Calu3 (cell line): Measurements from ENCODE around the gene ATP6V1A. TPM values are rescaled to one million over a fixed set of nuclear protein-coding genes. Genes with fewer than 3 reads are reported as not detected.

Source experiments
- BruUV-seq: library from RNA; stranded (reverse); fragments of 400-500 nt; replicated peaks from 2 replicates; lab custom pipeline; 2021; lab: Mats Ljungman, UMichigan
- CTCF ChIA-PET: fragments of 300-600 bp; sonication (Branson Sonifier 250); formaldehyde crosslinking; loops from one replicate; lab custom pipeline; 2022; ENCODE audit warnings: antibody characterized with exemption; lab: Charles Lee
- DNase-seq: peaks from one replicate; pipeline ENCODE4 v3.0.0; 2022
- H3K27ac Mint-ChIP-seq: one replicate; pipeline ENCODE4 v1.8.0; 2022; ENCODE audit warnings: mixed read lengths; ENCODE audit not compliant: unreplicated experiment
- H3K27me3 Mint-ChIP-seq: one replicate; pipeline ENCODE4 v1.8.0; 2022; ENCODE audit warnings: mixed read lengths; ENCODE audit not compliant: unreplicated experiment
- H3K36me3 Mint-ChIP-seq: one replicate; pipeline ENCODE4 v1.8.0; 2022; ENCODE audit warnings: mild to moderate bottlenecking, moderate library complexity, mixed read lengths; ENCODE audit not compliant: insufficient read depth, unreplicated experiment
- H3K4me1 Mint-ChIP-seq: one replicate; pipeline ENCODE4 v1.8.0; 2022; ENCODE audit warnings: mild to moderate bottlenecking, low read depth, mixed read lengths; ENCODE audit not compliant: unreplicated experiment
- H3K4me3 Mint-ChIP-seq: one replicate; pipeline ENCODE4 v1.8.0; 2022; ENCODE audit warnings: mild to moderate bottlenecking, low read depth, moderate library complexity, mixed read lengths; ENCODE audit not compliant: unreplicated experiment
- H3K9me3 Mint-ChIP-seq: one replicate; pipeline ENCODE4 v1.8.0; 2022; ENCODE audit warnings: low read depth, mixed read lengths; ENCODE audit not compliant: unreplicated experiment
- intact Hi-C: fragments of 100-400 bp; cut with micrococcal nuclease; formaldehyde crosslinking; loops from one replicate; pipeline ENCODE4 v1.10.0; 2022; ENCODE audit not compliant: unreplicated experiment
- total RNA-seq: library from RNA; stranded (reverse); gene quantifications from 2 replicates; pipeline ENCODE4 v1.2.3, GENCODE V29; 2022
- TF ChIP-seq, protein P1 (sequence below): fragments of 200-600 bp; IDR thresholded peaks from one replicate; pipeline ENCODE4 v1.8.0; 2022; ENCODE audit warnings: antibody characterized with exemption; ENCODE audit not compliant: unreplicated experiment

Gene ATP6V1A
- total RNA-seq, 1 experiment from 2014 or later = 65.2 TPM

DNA sequence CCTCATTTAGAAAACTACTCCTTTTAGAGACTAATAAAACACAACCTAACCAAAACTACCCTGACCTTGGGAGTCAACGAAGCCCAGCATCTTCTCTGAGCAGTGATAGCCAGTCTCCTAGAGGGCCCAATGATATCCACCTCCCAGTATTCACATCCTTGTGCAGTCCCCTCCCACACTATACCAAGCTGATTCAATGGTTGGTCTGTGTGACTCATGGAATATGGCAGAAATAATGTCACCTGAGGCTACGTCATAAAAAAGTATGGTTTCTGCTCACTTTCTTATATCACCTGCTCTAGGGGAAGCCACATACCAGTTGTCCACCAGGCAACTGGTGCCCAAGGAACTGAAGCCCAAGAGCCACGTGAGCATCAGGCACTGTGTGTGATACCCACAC lies 29.0 kb upstream of the ATP6V1A start:
- no peaks in the 10 kb centered on the region for H3K27me3 Mint-ChIP-seq
- TF ChIP-seq, protein P1, sequence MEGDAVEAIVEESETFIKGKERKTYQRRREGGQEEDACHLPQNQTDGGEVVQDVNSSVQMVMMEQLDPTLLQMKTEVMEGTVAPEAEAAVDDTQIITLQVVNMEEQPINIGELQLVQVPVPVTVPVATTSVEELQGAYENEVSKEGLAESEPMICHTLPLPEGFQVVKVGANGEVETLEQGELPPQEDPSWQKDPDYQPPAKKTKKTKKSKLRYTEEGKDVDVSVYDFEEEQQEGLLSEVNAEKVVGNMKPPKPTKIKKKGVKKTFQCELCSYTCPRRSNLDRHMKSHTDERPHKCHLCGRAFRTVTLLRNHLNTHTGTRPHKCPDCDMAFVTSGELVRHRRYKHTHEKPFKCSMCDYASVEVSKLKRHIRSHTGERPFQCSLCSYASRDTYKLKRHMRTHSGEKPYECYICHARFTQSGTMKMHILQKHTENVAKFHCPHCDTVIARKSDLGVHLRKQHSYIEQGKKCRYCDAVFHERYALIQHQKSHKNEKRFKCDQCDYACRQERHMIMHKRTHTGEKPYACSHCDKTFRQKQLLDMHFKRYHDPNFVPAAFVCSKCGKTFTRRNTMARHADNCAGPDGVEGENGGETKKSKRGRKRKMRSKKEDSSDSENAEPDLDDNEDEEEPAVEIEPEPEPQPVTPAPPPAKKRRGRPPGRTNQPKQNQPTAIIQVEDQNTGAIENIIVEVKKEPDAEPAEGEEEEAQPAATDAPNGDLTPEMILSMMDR = no peak
- intact Hi-C loops = no loop called here
- DNase-seq = no peak
- no peak overlapping the region for H3K27ac Mint-ChIP-seq
- H3K4me3 Mint-ChIP-seq = no peak overlapping the region
- no TSS peak for BruUV-seq
- H3K36me3 Mint-ChIP-seq = peaks cover 30% of the 10 kb centered on the region
- peaks cover under 1% of the 10 kb centered on the region for H3K4me1 Mint-ChIP-seq
- CTCF ChIA-PET = no interaction called here
- no peaks in the 10 kb centered on the region for H3K9me3 Mint-ChIP-seq

- DNase-seq = no peak
- TSS peak; percentile 23 for BruUV-seq
- Mint-ChIP-seq H3K4me3 (no peak overlapping the region), H3K4me1 (no peaks in the 10 kb centered on the region), H3K27ac (no peak overlapping the region), H3K27me3 (no peaks in the 10 kb centered on the region), H3K9me3 (no peaks in the 10 kb centered on the region), H3K36me3 (peaks cover 30% of the 10 kb centered on the region)
- CTCF ChIA-PET = interaction anchor here (0.8 kb wide), 1 partner anchor 23 kb away, joined by 6 read pairs; the partner anchor contains the start of gene USF3
- TF ChIP-seq, protein P1 = no peak
- intact Hi-C loops = no loop called here
These were observed 27.5 kb upstream of the ATP6V1A start for GRCh38 chr3:113719294-113719693.

DNA sequence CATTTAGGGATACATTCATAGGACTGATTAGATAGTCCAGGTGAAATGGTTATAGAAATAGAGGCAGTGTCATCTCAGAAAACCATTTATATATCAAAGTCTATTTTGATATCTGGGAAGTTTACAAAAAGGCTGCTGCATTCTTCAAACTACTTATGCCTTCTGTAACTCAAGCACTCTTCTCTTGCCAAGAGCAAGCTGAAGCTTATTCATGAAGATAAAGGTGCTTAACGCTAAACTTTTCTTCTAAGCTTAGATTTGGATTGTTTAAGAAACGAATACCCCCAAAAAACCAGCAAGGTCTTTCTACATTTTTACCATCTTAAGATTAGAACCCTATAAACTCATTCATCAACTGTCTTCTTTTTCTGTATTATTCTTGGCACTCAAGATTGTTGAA lies 27.1 kb upstream of the ATP6V1A start:
- intact Hi-C loops = no loop called here
- H3K4me3 Mint-ChIP-seq = no peak overlapping the region
- no peak overlapping the region for H3K27ac Mint-ChIP-seq
- H3K27me3 Mint-ChIP-seq = no peaks in the 10 kb centered on the region
- peaks cover 28% of the 10 kb centered on the region for H3K36me3 Mint-ChIP-seq
- TF ChIP-seq, protein P1 = no peak
- H3K4me1 Mint-ChIP-seq = no peaks in the 10 kb centered on the region
- no TSS peak for BruUV-seq
- DNase-seq = no peak
- CTCF ChIA-PET = interaction anchor here (0.8 kb wide), 1 partner anchor 23 kb away, joined by 6 read pairs; the partner anchor contains the start of gene USF3
- H3K9me3 Mint-ChIP-seq = no peaks in the 10 kb centered on the region

- TF ChIP-seq, protein P1 = no peak
- no peaks in the 10 kb centered on the region for H3K4me1 Mint-ChIP-seq
- DNase-seq = no peak
- no TSS peak for BruUV-seq
- intact Hi-C loops = no loop called here
- H3K9me3 Mint-ChIP-seq = no peaks in the 10 kb centered on the region
- CTCF ChIA-PET = no interaction called here
- H3K27ac Mint-ChIP-seq = no peak overlapping the region
- no peak overlapping the region for H3K4me3 Mint-ChIP-seq
- H3K36me3 Mint-ChIP-seq = peaks cover 21% of the 10 kb centered on the region
- no peaks in the 10 kb centered on the region for H3K27me3 Mint-ChIP-seq
These were observed 25.2 kb upstream of the ATP6V1A start for GRCh38 chr3:113721636-113722035.
